K562 (cell line): ENCODE results near the gene BAG2. TPM values are rescaled to one million over a fixed set of nuclear protein-coding genes. Genes with fewer than 3 reads are reported as not detected.

Experiments used
- ARID1B ChIP-seq: fragments of 450-650 bp; IDR thresholded peaks from 2 replicates; pipeline ENCODE4 v1.6.1; 2016; ENCODE audit warnings: antibody characterized with exemption, mild to moderate bottlenecking, inconsistent platforms
- BACH1 ChIP-seq: fragments of 200-800 bp; sonication (Bioruptor generic); IDR thresholded peaks from 2 replicates; pipeline ENCODE4 v1.6.1; 2016; ENCODE audit warnings: missing genetic modification characterization, missing compliant biosample characterization
- CEBPG ChIP-seq, 3 experiments: fragments of 200-800 bp in 1 of 3; sonication (Bioruptor generic) in 1 of 3; sonication (generic) in 1 of 3; formaldehyde crosslinking in 1 of 3; IDR thresholded peaks in 2 of 3; conservative IDR thresholded peaks in 1 of 3; 2 replicates each; pipeline versions ENCODE4 v1.6.1 to v1.8.0; 2016 to 2022; ENCODE audit warnings: missing compliant biosample characterization in 2 of 3, missing genetic modification characterization in 2 of 3, mild to moderate bottlenecking in 1 of 3, missing genetic modification reagents in 1 of 3
- CTBP1 ChIP-seq: fragments of 450-650 bp; IDR thresholded peaks from 2 replicates; pipeline ENCODE4 v1.6.1; 2016; ENCODE audit warnings: borderline replicate concordance
- EP300 ChIP-seq: IDR thresholded peaks from 2 replicates; pipeline ENCODE4 v1.6.1; 2012; ENCODE audit warnings: low read length, improper control_type of control experiment
- HNRNPLL ChIP-seq: fragments of 200-400 bp; formaldehyde crosslinking; IDR thresholded peaks from 2 replicates; pipeline ENCODE4 v1.6.1; 2017; ENCODE audit warnings: low read length, low read depth, mild to moderate bottlenecking; ENCODE audit not compliant: poor library complexity, severe bottlenecking
- HOXB6 ChIP-seq: fragments of 250-450 bp; sonication (Bioruptor Pico); IDR thresholded peaks from 2 replicates; pipeline ENCODE4 v1.5.1; 2022; ENCODE audit warnings: mild to moderate bottlenecking, borderline replicate concordance
- L3MBTL2 ChIP-seq: fragments of 450-650 bp; IDR thresholded peaks from 2 replicates; pipeline ENCODE4 v1.6.1; 2016; ENCODE audit warnings: mild to moderate bottlenecking, moderate library complexity
- LEF1 ChIP-seq: fragments of 450-650 bp; IDR thresholded peaks from 2 replicates; pipeline ENCODE4 v1.6.1; 2016; ENCODE audit warnings: mild to moderate bottlenecking
- MITF ChIP-seq: IDR thresholded peaks from 2 replicates; pipeline ENCODE4 v1.6.1; 2014; ENCODE audit warnings: antibody characterized with exemption
- MTA3 ChIP-seq: fragments of 450-650 bp; formaldehyde crosslinking; IDR thresholded peaks from 2 replicates; pipeline ENCODE4 v1.6.1; 2017; ENCODE audit warnings: mild to moderate bottlenecking, borderline replicate concordance
- MXI1 ChIP-seq: IDR thresholded peaks from 2 replicates; pipeline ENCODE4 v1.6.1; 2011; ENCODE audit warnings: low read depth, mild to moderate bottlenecking, improper control_type of control experiment, low read length
- MYC ChIP-seq, 2 experiments: fragments of 250-450 bp in 1 of 2; sonication (Bioruptor Pico) in 1 of 2; IDR thresholded peaks; 2 replicates each; pipeline versions ENCODE4 v1.5.1 to v1.6.1; 2012 to 2021; ENCODE audit warnings: low read depth in 2 of 2, borderline replicate concordance in 1 of 2, improper control_type of control experiment in 1 of 2, low read length in 1 of 2, mild to moderate bottlenecking in 1 of 2, moderate library complexity in 1 of 2
- NR2C2 ChIP-seq, 2 experiments: fragments of 200-800 bp in 1 of 2; sonication (Bioruptor generic) in 1 of 2; sonication (generic) in 1 of 2; formaldehyde crosslinking in 1 of 2; IDR thresholded peaks; 2 replicates each; pipeline versions ENCODE4 v1.6.1 to v1.8.0; 2016 to 2022; ENCODE audit warnings: mild to moderate bottlenecking in 1 of 2, missing compliant biosample characterization in 1 of 2, missing genetic modification characterization in 1 of 2, missing genetic modification reagents in 1 of 2
- SMARCA4 ChIP-seq: fragments of 450-650 bp; IDR thresholded peaks from 2 replicates; pipeline ENCODE4 v1.6.1; 2016
- STAT5A ChIP-seq: IDR thresholded peaks from 2 replicates; pipeline ENCODE4 v1.6.1; 2012; ENCODE audit warnings: low read length, inconsistent platforms, borderline replicate concordance
- USF1 ChIP-seq: sonication (generic); formaldehyde crosslinking; IDR thresholded peaks from 2 replicates; pipeline ENCODE4 v1.9.0; 2022; ENCODE audit warnings: mild to moderate bottlenecking, missing genetic modification reagents
- ZNF780A ChIP-seq: fragments of 250-450 bp; sonication (Bioruptor Pico); IDR thresholded peaks from 2 replicates; pipeline ENCODE4 v1.5.0; 2021; ENCODE audit warnings: mild to moderate bottlenecking
- polyA plus RNA-seq, 8 experiments: library from polyadenylated mRNA; depleted of rRNA in 4 of 8; stranded (reverse) in 5 of 8; unstranded in 3 of 8; fragments of >200 nt; fragmentation: Nextera tagmentation in 2 of 8; fragmentation: Illumina TruSeq in 1 of 8; extraction: Ambion mirVana in 2 of 8; extraction: Trizol in 1 of 8; gene quantifications; 2 replicates each; pipeline versions ENCODE4 v1.2.1 to v1.2.3, GENCODE V29; 2011 to 2014; ENCODE audit warnings: inconsistent platforms in 1 of 8, missing spikeins in 1 of 8
- total RNA-seq, 7 experiments: library from RNA; depleted of rRNA in 6 of 7; stranded (reverse); fragments of >200 nt in 6 of 7; fragmentation: Illumina TruSeq in 2 of 7; extraction: Trizol in 2 of 7; gene quantifications; 2 replicates each; pipeline versions ENCODE4 v1.2.1 to v1.2.3, GENCODE V29; 2011 to 2021; ENCODE audit warnings: low replicate concordance in 1 of 7
- TF ChIP-seq, protein P1 (sequence below): fragments of 450-650 bp; IDR thresholded peaks from 2 replicates; pipeline ENCODE4 v1.6.1; 2016
- TF ChIP-seq, protein P2 (sequence below): sonication (generic); formaldehyde crosslinking; IDR thresholded peaks from 2 replicates; pipeline ENCODE4 v1.5.0; 2020; ENCODE audit warnings: missing genetic modification reagents
- TF ChIP-seq, protein P3 (sequence below): sonication (generic); formaldehyde crosslinking; IDR thresholded peaks from 2 replicates; pipeline ENCODE4 v1.8.1; 2023; ENCODE audit warnings: mild to moderate bottlenecking, missing genetic modification reagents, moderate library complexity

The BAG2 gene
- total and polyA plus RNA-seq, 9 of the 15 experiments (the other 6 are each of a cell fraction or from before 2014, with no cell fraction given), result 12.8 to 20.7 (median 17.6) TPM

GRCh38 chr6:57216235-57217101, 44.3 kb downstream of the BAG2 start (continued):
- TF ChIP-seq HNRNPLL (no peak), L3MBTL2 (peak; percentile 30; the same call in 1 of the 2 replicates), SMARCA4 (0 out of 2 replicates have a peak, but pooled peaks have one; percentile 7), ZNF780A (no peak), MTA3 (no peak), MITF (no peak), EP300 (0 out of 2 replicates have a peak, but pooled peaks have one; percentile 12), BACH1 (no peak), CEBPG (CRISPR knock-in tag; IDR thresholded peaks at IDR 0.05) (no peak), CEBPG (tag; conservative IDR thresholded peaks at IDR 0.05 in 1 of 2, IDR thresholded peaks at IDR 0.05 in 1 of 2) (peak; percentile 25 to 55; a peak in 1 of 4 replicates), HOXB6 (CRISPR knock-in tag) (no peak), LEF1 (no peak), MXI1 (0 out of 2 replicates have a peak, but pooled peaks have one; percentile 64), ARID1B (0 out of 2 replicates have a peak, but pooled peaks have one; percentile 8), CTBP1 (0 out of 2 replicates have a peak, but pooled peaks have one; percentile 10), USF1 (peak; percentile 38; the same call in 1 of the 2 replicates), MYC (IDR thresholded peaks at IDR 0.05; ENCODE audit: low read depth, low read length) (peak; percentile 75; the same call in 1 of the 2 replicates), MYC (CRISPR knock-in tag; IDR thresholded peaks at IDR 0.05; ENCODE audit: borderline replicate concordance, low read depth) (no peak), NR2C2 (CRISPR knock-in tag; IDR thresholded peaks at IDR 0.05) (no peak), NR2C2 (tag; IDR thresholded peaks at IDR 0.05) (peak; percentile 37; the same call in 1 of the 2 replicates), STAT5A (no peak; the same call in 1 of the 2 replicates)
- TF ChIP-seq, protein P1, sequence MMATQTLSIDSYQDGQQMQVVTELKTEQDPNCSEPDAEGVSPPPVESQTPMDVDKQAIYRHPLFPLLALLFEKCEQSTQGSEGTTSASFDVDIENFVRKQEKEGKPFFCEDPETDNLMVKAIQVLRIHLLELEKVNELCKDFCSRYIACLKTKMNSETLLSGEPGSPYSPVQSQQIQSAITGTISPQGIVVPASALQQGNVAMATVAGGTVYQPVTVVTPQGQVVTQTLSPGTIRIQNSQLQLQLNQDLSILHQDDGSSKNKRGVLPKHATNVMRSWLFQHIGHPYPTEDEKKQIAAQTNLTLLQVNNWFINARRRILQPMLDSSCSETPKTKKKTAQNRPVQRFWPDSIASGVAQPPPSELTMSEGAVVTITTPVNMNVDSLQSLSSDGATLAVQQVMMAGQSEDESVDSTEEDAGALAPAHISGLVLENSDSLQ, result peak; percentile 32; the same call in 1 of the 2 replicates
- TF ChIP-seq, protein P2, sequence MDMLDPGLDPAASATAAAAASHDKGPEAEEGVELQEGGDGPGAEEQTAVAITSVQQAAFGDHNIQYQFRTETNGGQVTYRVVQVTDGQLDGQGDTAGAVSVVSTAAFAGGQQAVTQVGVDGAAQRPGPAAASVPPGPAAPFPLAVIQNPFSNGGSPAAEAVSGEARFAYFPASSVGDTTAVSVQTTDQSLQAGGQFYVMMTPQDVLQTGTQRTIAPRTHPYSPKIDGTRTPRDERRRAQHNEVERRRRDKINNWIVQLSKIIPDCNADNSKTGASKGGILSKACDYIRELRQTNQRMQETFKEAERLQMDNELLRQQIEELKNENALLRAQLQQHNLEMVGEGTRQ, result peak; percentile 65; the same call in 1 of the 2 replicates
- TF ChIP-seq, protein P3, sequence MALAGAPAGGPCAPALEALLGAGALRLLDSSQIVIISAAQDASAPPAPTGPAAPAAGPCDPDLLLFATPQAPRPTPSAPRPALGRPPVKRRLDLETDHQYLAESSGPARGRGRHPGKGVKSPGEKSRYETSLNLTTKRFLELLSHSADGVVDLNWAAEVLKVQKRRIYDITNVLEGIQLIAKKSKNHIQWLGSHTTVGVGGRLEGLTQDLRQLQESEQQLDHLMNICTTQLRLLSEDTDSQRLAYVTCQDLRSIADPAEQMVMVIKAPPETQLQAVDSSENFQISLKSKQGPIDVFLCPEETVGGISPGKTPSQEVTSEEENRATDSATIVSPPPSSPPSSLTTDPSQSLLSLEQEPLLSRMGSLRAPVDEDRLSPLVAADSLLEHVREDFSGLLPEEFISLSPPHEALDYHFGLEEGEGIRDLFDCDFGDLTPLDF (CRISPR knock-in tag), result no peak
